Activated naive CD4-positive, alpha-beta T cell treated with anti-CD3 and anti-CD28 coated beads for 36 hours (primary cell): ENCODE measurements around the gene UNC13C. TPM values are rescaled to one million over a fixed set of nuclear protein-coding genes. Genes with fewer than 3 reads are reported as not detected.
"Not testable (repeated sequence)": the region's sequence is repeated elsewhere in the genome, so short reads cannot be mapped to it uniquely, and the experiment has no call there.

ENCODE experiments used
- CTCF ChIA-PET: fragments of 350-600 bp; sonication (Branson Sonifier 250); formaldehyde crosslinking; loops from one replicate; lab custom pipeline; 2021; ENCODE audit warnings: antibody characterized with exemption; lab: Charles Lee
- DNase-seq: peaks from one replicate; pipeline ENCODE4 v3.0.0-alpha.2; 2020
- H3K27ac Mint-ChIP-seq: one replicate; pipeline ENCODE4 v1.8.0; 2021; ENCODE audit warnings: mild to moderate bottlenecking, mixed read lengths
- H3K27me3 Mint-ChIP-seq: one replicate; pipeline ENCODE4 v1.8.0; 2021; ENCODE audit warnings: low read depth, mixed read lengths
- H3K36me3 Mint-ChIP-seq: one replicate; pipeline ENCODE4 v1.8.0; 2021; ENCODE audit warnings: low read depth, mixed read lengths
- H3K4me1 Mint-ChIP-seq: one replicate; pipeline ENCODE4 v1.8.0; 2021; ENCODE audit warnings: low read depth, mixed read lengths
- H3K4me3 Mint-ChIP-seq: one replicate; pipeline ENCODE4 v1.8.0; 2021; ENCODE audit warnings: mild to moderate bottlenecking, moderate library complexity, mixed read lengths
- H3K9me3 Mint-ChIP-seq: one replicate; pipeline ENCODE4 v1.8.0; 2021; ENCODE audit warnings: mixed read lengths
- intact Hi-C: fragments of 100-400 bp; cut with micrococcal nuclease; formaldehyde crosslinking; loops from one replicate; pipeline ENCODE4 v1.15.1; 2023
- total RNA-seq, 2 experiments: library from RNA; stranded (reverse); gene quantifications; one replicate each; pipeline ENCODE4 v1.2.3, GENCODE V29; 2021

The UNC13C gene
- total RNA-seq, 2 experiments from 2014 or later: not detected

GRCh38 chr15:54345827-54346226, 367.6 kb downstream of the UNC13C start:
- DNase-seq: no peak
- no peaks in the 10 kb centered on the region for H3K4me1 Mint-ChIP-seq
- intact Hi-C loops: no loop called here
- H3K36me3 Mint-ChIP-seq: no peaks in the 10 kb centered on the region
- CTCF ChIA-PET: no interaction called here
- H3K27ac Mint-ChIP-seq: no peak overlapping the region
- H3K9me3 Mint-ChIP-seq: peaks cover 8% of the 10 kb centered on the region
- H3K4me3 Mint-ChIP-seq: no peak overlapping the region
- H3K27me3 Mint-ChIP-seq: no peaks in the 10 kb centered on the region

- Mint-ChIP-seq H3K27ac (no peak overlapping the region), H3K4me3 (no peak overlapping the region), H3K27me3 (no peaks in the 10 kb centered on the region), H3K4me1 (no peaks in the 10 kb centered on the region), H3K36me3 (no peaks in the 10 kb centered on the region), H3K9me3 (peaks cover 8% of the 10 kb centered on the region)
- no peak for DNase-seq
- CTCF ChIA-PET: no interaction called here
- intact Hi-C loops: no loop called here
Measured at GRCh38 chr15:54347082-54347827, 369.0 kb downstream of the UNC13C start.

DNA sequence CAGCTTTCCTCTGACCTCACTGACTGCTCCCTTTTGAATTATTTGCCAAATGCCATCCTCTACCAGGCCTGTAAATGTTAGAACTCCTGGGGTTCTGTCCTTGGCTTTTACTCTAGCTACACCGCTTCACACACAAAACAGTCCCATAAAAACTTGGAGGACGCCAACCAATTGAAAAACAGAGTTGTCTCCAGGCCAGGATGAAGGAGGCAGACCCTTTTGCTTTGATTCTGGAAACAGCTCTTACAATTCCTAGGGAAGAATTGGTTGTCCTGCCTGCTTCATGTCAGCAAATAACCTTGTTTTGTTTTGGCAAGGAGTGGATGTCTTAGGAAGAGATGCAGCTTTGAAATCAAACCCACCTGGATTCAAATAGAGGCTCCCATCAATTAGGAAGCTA, 375.5 kb downstream of the UNC13C start:
- peaks cover 3% of the 10 kb centered on the region for H3K9me3 Mint-ChIP-seq
- intact Hi-C loops: no loop called here
- H3K36me3 Mint-ChIP-seq: no peaks in the 10 kb centered on the region
- H3K4me3 Mint-ChIP-seq: no peak overlapping the region
- no peaks in the 10 kb centered on the region for H3K4me1 Mint-ChIP-seq
- no peak for DNase-seq
- no peak overlapping the region for H3K27ac Mint-ChIP-seq
- CTCF ChIA-PET: interaction anchor here (0.6 to 0.7 kb wide), 2 partner anchors 20 to 253 kb away, joined by 3 to 5 read pairs; no protein-coding TSS in a partner anchor
- H3K27me3 Mint-ChIP-seq: no peaks in the 10 kb centered on the region

DNA sequence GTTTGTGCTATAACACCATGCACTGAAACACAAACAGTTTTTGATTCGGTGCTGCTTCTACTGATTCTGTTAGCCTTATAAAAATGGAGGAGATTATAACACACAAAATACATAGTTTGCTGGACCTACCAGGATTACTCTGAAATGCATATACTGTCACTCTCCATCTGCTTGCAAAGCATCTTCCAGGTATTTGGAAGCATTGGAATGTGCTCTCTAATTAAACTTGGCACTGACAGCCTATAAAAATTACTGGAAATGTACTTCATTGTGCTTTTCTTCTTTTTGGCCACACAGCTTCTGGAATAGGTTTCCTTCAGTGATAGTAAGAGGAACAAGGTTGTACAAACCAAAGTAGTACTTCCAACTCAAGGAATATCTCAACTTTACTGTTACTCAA, 376.1 kb downstream of the UNC13C start:
- no peaks in the 10 kb centered on the region for H3K27me3 Mint-ChIP-seq
- CTCF ChIA-PET: no interaction called here
- intact Hi-C loops: no loop called here
- no peak overlapping the region for H3K27ac Mint-ChIP-seq
- no peak overlapping the region for H3K4me3 Mint-ChIP-seq
- peaks cover 5% of the 10 kb centered on the region for H3K9me3 Mint-ChIP-seq
- no peaks in the 10 kb centered on the region for H3K36me3 Mint-ChIP-seq
- H3K4me1 Mint-ChIP-seq: no peaks in the 10 kb centered on the region
- DNase-seq: no peak

- Mint-ChIP-seq H3K27ac (no peak overlapping the region), H3K36me3 (no peaks in the 10 kb centered on the region), H3K4me1 (no peaks in the 10 kb centered on the region), H3K4me3 (no peak overlapping the region), H3K27me3 (peaks cover 5% of the 10 kb centered on the region), H3K9me3 (peaks cover 22% of the 10 kb centered on the region)
- no peak for DNase-seq
- CTCF ChIA-PET: interaction anchor here (1.6 kb wide), 1 partner anchor 10 kb away, joined by 4 read pairs; no protein-coding TSS in a partner anchor
- intact Hi-C loops: no loop called here
Measured at GRCh38 chr15:54364961-54365360, 386.7 kb downstream of the UNC13C start.

- DNase-seq: no peak
- Mint-ChIP-seq H3K4me3 (no peak overlapping the region), H3K4me1 (no peaks in the 10 kb centered on the region), H3K9me3 (peaks cover 4% of the 10 kb centered on the region), H3K36me3 (no peaks in the 10 kb centered on the region), H3K27ac (no peak overlapping the region), H3K27me3 (no peaks in the 10 kb centered on the region)
- intact Hi-C loops: no loop called here
- CTCF ChIA-PET: interaction anchor here (0.6 kb wide), 1 partner anchor 20 kb away, joined by 3 read pairs; no protein-coding TSS in a partner anchor
Measured at GRCh38 chr15:54373332-54373731, 395.1 kb downstream of the UNC13C start.

DNA sequence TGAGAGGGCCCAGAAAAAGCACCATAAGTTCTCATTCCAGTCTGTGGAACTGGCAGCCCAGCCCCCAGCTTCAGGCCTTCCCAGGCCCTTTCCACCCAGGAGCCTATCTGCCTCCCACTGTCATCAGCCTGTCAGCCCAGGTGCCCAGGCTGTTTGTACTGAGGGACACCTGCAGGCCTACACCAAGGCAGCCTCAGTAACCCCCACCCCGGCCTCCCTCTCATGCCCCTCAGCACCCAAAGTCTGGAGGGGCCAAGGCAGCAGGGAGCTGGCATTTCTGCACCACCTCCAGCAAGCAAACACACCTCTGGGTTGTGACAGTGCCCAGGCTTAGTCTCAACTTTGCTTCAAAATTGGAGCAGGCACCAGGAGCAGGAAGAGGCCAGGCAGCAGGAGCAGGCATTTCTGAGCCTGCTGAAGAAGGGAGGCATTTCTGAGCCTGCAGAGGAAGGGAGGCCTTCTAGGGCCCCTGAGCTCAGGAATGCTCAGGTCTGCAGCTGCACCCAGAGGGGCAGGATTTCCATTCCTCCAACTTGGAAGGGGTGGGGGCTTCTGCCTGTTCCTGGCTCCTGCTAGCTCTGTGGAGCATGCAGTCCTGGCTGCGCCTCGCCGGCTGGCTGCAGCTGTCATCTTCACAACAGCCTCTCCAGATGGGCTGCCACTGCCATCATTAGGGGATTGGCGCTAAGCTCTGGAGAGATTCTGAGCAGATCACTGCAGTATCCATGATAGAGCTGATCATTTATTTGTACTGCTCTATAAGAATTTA, 396.1 kb downstream of the UNC13C start:
- Mint-ChIP-seq H3K36me3 (no peaks in the 10 kb centered on the region), H3K27me3 (no peaks in the 10 kb centered on the region), H3K9me3 (peaks cover 4% of the 10 kb centered on the region), H3K4me1 (no peaks in the 10 kb centered on the region), H3K27ac (no peak overlapping the region), H3K4me3 (no peak overlapping the region)
- DNase-seq: no peak
- CTCF ChIA-PET: interaction anchor here (1.1 kb wide), 1 partner anchor 10 kb away, joined by 4 read pairs; no protein-coding TSS in a partner anchor
- intact Hi-C loops: no loop called here

GRCh38 chr15:54387799-54388198, 409.6 kb downstream of the UNC13C start:
- H3K9me3 Mint-ChIP-seq: no peaks in the 10 kb centered on the region
- no peak overlapping the region for H3K27ac Mint-ChIP-seq
- no peaks in the 10 kb centered on the region for H3K36me3 Mint-ChIP-seq
- H3K27me3 Mint-ChIP-seq: peaks cover under 1% of the 10 kb centered on the region
- no peaks in the 10 kb centered on the region for H3K4me1 Mint-ChIP-seq
- DNase-seq: no peak
- no peak overlapping the region for H3K4me3 Mint-ChIP-seq
- CTCF ChIA-PET: no interaction called here
- intact Hi-C loops: no loop called here

- H3K27me3 Mint-ChIP-seq: peaks cover 2% of the 10 kb centered on the region
- no peaks in the 10 kb centered on the region for H3K9me3 Mint-ChIP-seq
- H3K36me3 Mint-ChIP-seq: no peaks in the 10 kb centered on the region
- H3K27ac Mint-ChIP-seq: no peak overlapping the region
- H3K4me1 Mint-ChIP-seq: no peaks in the 10 kb centered on the region
- CTCF ChIA-PET: no interaction called here
- no peak for DNase-seq
- intact Hi-C loops: no loop called here
- H3K4me3 Mint-ChIP-seq: no peak overlapping the region
Measured at GRCh38 chr15:54388746-54389145, 410.5 kb downstream of the UNC13C start.

DNA sequence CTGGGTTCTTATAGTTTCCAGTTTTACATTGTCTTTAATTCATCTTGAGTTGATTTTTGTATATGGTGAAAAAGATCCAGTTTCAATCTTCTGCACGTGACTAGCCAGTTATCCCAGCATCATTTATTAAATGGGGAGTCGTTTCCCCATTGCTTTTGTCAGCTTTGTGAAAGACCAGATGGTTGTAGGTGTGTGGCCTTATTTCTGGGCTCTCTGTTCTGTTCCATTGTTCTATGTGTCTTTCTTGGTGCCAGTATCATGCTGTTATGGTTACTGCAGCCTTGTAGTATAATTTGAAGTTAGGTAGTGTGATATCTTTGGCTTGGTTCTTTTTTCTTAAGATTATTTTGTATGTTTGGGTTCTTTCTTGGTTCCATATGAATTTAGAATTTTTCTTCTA, 432.2 kb downstream of the UNC13C start:
- Mint-ChIP-seq H3K36me3 (no peaks in the 10 kb centered on the region), H3K4me1 (no peaks in the 10 kb centered on the region), H3K27me3 (no peaks in the 10 kb centered on the region), H3K27ac (no peak overlapping the region), H3K9me3 (no peaks in the 10 kb centered on the region), H3K4me3 (no peak overlapping the region)
- no peak for DNase-seq
- CTCF ChIA-PET: no interaction called here
- intact Hi-C loops: no loop called here

- DNase-seq: no peak
- Mint-ChIP-seq H3K27ac (no peak overlapping the region), H3K4me3 (no peak overlapping the region), H3K27me3 (peaks cover 4% of the 10 kb centered on the region), H3K36me3 (no peaks in the 10 kb centered on the region), H3K9me3 (peaks cover 1% of the 10 kb centered on the region), H3K4me1 (no peaks in the 10 kb centered on the region)
- CTCF ChIA-PET: no interaction called here
- intact Hi-C loops: no loop called here
Measured at GRCh38 chr15:54424171-54424570, 445.9 kb downstream of the UNC13C start.

- CTCF ChIA-PET: no interaction called here
- no peaks in the 10 kb centered on the region for H3K4me1 Mint-ChIP-seq
- no peaks in the 10 kb centered on the region for H3K36me3 Mint-ChIP-seq
- peaks cover 6% of the 10 kb centered on the region for H3K27me3 Mint-ChIP-seq
- H3K4me3 Mint-ChIP-seq: no peak overlapping the region
- H3K27ac Mint-ChIP-seq: no peak overlapping the region
- peaks cover 3% of the 10 kb centered on the region for H3K9me3 Mint-ChIP-seq
- intact Hi-C loops: no loop called here
- DNase-seq: no peak
Measured at GRCh38 chr15:54428596-54428995, 450.4 kb downstream of the UNC13C start.

DNA sequence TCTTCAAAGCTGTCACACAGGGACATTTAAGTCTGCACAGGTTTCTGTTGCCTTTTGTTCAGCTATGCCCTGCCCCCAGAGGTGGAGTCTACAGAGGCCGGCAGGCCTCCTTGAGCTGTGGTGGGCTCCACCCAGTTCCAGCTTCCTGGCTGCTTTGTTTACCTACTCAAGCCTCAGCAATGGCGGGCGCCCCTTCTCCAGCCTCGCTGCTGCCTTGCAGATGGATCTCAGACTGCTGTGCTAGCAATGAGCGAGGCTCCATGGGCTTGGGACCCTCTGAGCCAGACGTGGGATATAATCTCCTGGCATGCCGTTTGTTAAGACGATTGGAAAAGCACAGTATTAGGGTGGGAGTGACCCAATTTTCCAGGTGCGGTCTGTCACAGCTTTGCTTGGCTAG, 472.0 kb downstream of the UNC13C start:
- H3K4me1 Mint-ChIP-seq, H3K27me3 Mint-ChIP-seq, CTCF ChIA-PET, H3K27ac Mint-ChIP-seq, H3K4me3 Mint-ChIP-seq, H3K36me3 Mint-ChIP-seq, DNase-seq, intact Hi-C loops: not testable (repeated sequence)
- H3K9me3 Mint-ChIP-seq: peaks cover 23% of the 10 kb centered on the region
